Measurements from ENCODE around the gene LRIT1.

Gene LRIT1

DNA sequence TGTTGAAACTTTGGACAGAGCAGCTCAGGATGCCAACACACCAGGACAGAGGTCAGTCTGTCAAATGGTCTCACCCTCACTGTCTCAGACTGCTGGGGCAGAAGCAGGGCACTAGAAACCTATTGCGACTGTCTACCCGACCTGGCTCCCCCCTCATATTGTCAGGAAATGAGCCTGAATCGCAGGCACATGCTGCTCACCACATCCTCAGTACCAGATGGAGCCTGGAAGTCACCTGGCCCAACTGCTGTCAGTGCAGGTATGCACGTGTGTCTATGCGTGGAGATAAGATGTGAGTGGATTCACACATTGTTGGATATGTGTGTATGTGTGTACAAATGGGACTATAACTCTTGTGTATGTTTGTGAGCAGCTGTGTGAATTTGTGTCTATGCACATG, 50.2 kb downstream of the LRIT1 start:
- DNase-seq, result no peak

DNA sequence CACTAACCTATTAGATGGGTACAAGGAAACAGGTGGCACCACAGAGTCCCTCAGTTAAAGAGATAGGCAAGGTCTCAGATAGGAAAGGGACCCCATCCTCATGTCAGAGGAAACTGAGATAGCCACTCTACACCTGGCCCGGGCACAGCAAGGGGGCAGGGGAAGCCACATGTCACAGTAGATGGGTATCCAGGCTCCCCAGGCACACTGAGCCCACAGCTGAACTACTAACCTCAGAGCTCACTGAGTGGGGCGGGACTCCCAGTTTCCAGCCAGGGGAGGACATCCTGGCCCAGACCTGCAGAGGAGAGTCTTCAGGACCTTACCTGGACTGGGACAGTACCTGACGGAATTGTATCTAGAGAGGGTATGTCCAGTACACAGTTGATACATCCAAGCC, 50.7 kb downstream of the LRIT1 start:
- DNase-seq, result no peak

DNA sequence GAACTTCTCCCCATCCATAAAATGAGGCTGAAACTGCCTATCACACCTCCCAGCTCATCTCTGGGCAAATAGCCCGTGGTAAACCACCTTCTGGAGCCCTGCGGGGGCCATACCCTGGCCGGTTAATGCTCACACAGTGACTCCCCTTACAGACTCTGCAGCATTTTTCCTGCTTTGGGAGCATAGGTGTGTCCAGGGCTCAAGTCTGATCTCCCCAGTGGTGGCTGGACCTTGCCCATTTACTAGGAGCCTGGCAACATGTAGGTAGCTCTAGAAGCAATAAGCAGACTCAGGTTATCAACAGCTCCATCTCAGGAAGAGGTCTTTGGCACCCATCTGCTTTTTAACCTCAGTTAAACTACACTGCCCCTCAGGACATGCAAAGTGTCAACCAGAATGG, 52.5 kb downstream of the LRIT1 start:
- DNase-seq, result no peak

DNA sequence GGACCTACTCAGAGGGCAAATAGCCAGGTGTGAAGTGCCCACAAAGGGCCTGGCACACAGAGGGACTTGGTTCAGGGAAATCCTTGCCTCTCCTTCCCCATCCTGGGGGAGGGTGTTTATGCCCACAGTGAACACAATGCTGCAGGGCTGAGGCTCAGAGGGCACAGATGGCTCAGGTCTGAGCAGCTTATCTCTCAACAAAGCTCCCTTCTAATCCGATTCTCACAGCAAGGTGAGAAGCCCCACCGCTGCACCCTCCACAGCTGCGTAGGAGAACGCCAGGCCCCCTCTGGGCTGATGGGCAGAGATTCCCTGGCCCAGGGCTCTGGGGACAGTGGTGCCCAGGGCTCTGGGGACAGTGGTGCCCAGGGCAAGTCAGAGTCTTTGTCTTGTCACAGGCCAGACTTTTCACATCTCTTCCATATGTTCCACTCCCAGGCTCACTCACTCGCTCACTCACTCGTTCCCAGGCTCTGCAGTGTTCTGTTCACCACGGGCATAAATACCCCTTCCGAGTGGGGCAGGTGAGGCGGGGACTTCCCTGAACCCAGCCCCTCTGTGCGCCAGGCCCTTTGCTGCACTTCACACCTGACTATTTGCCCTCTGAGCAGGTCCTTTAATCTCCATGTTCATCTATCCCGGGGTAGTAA, 55.7 kb downstream of the LRIT1 start:
- no peak for DNase-seq

DNA sequence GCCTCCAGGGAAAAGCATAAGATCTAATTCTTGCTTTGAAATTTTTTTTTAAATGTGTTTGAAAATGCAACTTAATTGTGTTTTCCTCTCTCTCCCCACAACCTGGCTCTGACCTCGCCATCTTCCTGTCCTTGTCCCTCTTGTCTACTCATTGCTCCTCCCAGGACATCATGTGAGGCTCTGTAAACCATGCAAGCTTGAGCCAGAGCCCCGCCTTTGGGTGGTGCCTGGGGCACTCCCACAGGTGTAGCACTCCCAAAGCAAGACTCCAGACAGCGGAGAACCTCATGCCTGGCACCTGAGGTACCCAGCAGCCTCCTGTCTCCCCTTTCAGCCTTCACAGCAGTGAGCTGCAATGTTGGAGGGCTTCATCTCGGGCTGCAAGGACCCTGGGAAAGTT, 56.8 kb downstream of the LRIT1 start:
- DNase-seq, result no peak

DNA sequence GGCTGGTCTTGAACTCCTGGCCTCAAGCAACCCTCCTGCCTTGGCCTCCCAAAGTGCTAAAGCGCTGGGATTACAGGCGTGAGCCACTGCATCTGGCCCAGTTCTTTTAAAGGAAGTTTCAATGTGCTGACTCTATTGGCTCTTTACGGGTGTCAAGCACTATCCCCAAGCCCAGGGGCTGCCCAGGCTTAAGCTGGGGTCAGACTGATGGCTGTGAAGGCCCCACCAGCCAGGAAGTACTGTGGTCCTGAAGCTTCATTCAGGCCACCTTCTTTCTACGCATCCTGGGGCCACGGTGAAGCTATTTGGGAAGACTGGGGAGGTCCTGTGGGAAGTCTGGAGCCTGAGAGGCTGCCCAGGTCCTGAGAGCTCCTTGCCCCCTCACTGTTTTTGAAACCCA, 59.7 kb downstream of the LRIT1 start:
- DNase-seq, result no peak
